Measurements from ENCODE around the gene SORD. TPM values are rescaled to one million over a fixed set of nuclear protein-coding genes. Genes with fewer than 3 reads are reported as not detected.
A peak's percentile ranks its signal among the peaks of the same experiment; 100 is the strongest.

The SORD gene
- total and polyA plus RNA-seq, 9 of the 15 experiments (the other 6 are each of a cell fraction or from before 2014, with no cell fraction given), result 5.9 to 79.2 (median 29.6) TPM

DNA sequence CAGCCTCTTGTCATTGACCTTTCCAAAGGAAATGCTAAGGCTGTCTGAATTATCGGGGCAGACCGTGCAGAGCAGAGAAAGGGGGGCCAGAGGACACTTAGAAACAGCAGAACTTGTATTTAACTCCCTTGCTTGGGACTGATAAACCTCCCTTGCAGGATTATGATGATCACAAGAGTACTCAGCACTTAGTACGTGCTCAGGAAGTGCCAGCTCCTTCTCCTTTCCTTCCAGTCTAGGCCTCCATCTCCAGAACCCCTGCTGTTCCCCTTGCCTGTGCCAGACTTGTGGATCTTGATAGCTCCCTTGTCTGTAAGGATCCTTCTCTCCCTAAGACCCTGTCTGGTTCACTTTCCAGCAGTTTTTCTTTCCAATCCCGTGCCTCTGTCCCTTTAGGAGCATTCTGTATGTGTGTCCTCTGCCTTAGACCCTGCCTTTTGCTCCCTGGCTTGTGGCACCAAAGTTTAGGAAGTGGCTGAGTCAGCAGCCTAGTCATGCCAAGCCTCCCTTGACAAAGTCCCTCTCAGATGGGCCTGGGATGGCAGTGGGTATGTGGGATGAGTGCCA lies 747 bp downstream of the SORD start (continued):
- TF ChIP-seq SMARCC2 (IDR thresholded peaks at IDR 0.05; ENCODE audit: low read depth) (no peak), TSC22D4 (tag; IDR thresholded peaks at IDR 0.05) (no peak), EZH2 (IDR thresholded peaks at IDR 0.05; ENCODE audit: borderline replicate concordance, low read depth, low read length) (no peak), NONO (IDR thresholded peaks at IDR 0.05; ENCODE audit: low read depth in 2 of 2, low read length in 1 of 2) (no peak), ZNF778 (CRISPR knock-in tag; IDR thresholded peaks at IDR 0.05) (no peak), ZNF316 (IDR thresholded peaks at IDR 0.05) (peak; percentile 85), SMARCA4 (IDR thresholded peaks at IDR 0.05) (no peak), SNAPC5 (CRISPR knock-in tag; IDR thresholded peaks at IDR 0.05) (no peak), IRF1 (CRISPR knock-in tag; IDR thresholded peaks at IDR 0.05; ENCODE audit: borderline replicate concordance) (no peak), ZNF197 (CRISPR knock-in tag; IDR thresholded peaks at IDR 0.05; ENCODE audit: low read depth) (no peak), SRSF1 (IDR thresholded peaks at IDR 0.05; ENCODE audit: low read depth, low read length) (no peak), ZBTB8A (IDR thresholded peaks at IDR 0.05; ENCODE audit: partially characterized antibody) (no peak), HDAC6 (IDR thresholded peaks at IDR 0.05; ENCODE audit: low read depth, low read length) (no peak), EHMT2 (IDR thresholded peaks at IDR 0.05) (no peak), GATA2 (CRISPR knock-in tag; IDR thresholded peaks at IDR 0.05) (no peak), STAT5B (CRISPR knock-in tag; IDR thresholded peaks at IDR 0.05) (no peak), KDM5B (IDR thresholded peaks at IDR 0.05; ENCODE audit: insufficient replicate concordance, low read depth, low read length) (no peak), IRF2 (CRISPR knock-in tag; IDR thresholded peaks at IDR 0.05) (0 out of 2 replicates have a peak, but pooled peaks have one; percentile 5), ZFP91 (CRISPR knock-in tag; IDR thresholded peaks at IDR 0.05) (no peak), NFATC3 (IDR thresholded peaks at IDR 0.05) (no peak), NR3C1 (CRISPR knock-in tag; IDR thresholded peaks at IDR 0.05) (no peak), ZBTB17 (CRISPR knock-in tag; IDR thresholded peaks at IDR 0.05) (no peak)
- TF ChIP-seq, protein P1, sequence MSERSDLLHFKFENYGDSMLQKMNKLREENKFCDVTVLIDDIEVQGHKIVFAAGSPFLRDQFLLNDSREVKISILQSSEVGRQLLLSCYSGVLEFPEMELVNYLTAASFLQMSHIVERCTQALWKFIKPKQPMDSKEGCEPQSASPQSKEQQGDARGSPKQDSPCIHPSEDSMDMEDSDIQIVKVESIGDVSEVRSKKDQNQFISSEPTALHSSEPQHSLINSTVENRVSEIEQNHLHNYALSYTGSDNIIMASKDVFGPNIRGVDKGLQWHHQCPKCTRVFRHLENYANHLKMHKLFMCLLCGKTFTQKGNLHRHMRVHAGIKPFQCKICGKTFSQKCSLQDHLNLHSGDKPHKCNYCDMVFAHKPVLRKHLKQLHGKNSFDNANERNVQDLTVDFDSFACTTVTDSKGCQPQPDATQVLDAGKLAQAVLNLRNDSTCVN (CRISPR knock-in tag; IDR thresholded peaks at IDR 0.05), result no peak

All from K562 (cell line).